ENCODE measurements around the gene ACTL6B. TPM values are rescaled to one million over a fixed set of nuclear protein-coding genes. Genes with fewer than 3 reads are reported as not detected.

ACTL6B gene
- total RNA-seq, 2 experiments from 2014 or later = not detected

DNA sequence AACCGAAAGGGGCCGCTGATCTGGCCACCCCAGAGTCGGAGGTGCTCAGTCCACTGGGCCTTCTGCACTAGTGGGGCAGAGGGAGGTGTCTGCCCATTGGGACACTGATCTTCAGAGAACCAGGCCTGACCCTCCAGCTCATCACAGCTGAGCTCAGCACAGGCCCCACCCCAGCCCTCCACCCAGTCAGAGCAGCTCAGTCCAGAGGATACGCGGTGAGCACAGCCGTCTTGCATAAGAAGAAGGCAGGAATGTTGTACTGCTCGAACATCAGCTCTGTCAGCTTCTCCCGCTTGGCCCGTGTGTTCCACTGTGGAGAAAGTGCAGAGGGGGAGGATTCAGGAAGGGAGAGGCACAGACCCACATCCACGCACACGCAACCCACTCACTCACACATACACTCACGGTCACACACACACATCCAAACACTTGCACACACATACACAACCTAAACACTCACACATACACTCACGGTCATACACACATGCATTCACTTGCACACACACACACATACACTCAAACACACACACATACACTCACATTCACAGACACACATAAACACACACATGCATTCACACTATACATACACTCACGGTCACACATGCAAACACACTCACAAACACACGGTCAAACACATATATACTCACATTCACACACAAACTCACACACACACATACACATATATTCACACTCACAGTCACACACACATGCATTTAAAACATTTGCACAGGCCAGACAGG is 6.3 kb downstream of the ACTL6B start:
- CTCF ChIA-PET = interaction anchor here (0.9 kb wide), 1 partner anchor 11 kb away, joined by 3 read pairs; no protein-coding TSS in a partner anchor
- POLR2A ChIA-PET = no interaction called here

DNA sequence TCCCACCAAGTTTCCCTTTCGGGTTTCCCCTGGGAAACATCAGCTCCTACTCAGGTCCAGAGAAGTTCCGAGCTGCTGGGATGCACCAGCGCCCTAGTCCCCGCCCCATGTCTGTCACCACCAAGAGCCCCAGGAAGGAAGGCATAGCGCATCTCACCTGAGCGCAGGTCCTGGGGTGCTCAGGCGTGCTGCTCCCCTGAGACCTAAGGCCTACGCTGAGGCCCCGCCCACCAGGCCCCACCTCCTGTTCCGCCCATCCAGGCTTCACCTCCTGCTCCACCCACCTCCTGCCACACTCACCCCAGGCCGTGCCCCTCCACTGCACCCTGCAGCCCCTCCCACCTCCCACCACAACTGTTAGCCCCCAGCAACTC is 13.7 kb downstream of the ACTL6B start:
- POLR2A ChIA-PET = interaction anchor here (0.6 kb wide), 1 partner anchor 78 kb away, joined by 7 read pairs; no protein-coding TSS in a partner anchor
- CTCF ChIA-PET = interaction anchor here (0.6 to 1.8 kb wide), 2 partner anchors 10 to 503 kb away, joined by 3 to 4 read pairs; no protein-coding TSS in a partner anchor

GRCh38 chr7:100641860-100642533 is 14.3 kb downstream of the ACTL6B start:
- POLR2A ChIA-PET = interaction anchor here (0.6 kb wide), 1 partner anchor 77 kb away, joined by 7 read pairs; no protein-coding TSS in a partner anchor
- CTCF ChIA-PET = interaction anchor here (0.6 to 1.8 kb wide), 3 partner anchors 9 to 504 kb away, joined by 3 to 4 read pairs (median 3); no protein-coding TSS in a partner anchor

DNA sequence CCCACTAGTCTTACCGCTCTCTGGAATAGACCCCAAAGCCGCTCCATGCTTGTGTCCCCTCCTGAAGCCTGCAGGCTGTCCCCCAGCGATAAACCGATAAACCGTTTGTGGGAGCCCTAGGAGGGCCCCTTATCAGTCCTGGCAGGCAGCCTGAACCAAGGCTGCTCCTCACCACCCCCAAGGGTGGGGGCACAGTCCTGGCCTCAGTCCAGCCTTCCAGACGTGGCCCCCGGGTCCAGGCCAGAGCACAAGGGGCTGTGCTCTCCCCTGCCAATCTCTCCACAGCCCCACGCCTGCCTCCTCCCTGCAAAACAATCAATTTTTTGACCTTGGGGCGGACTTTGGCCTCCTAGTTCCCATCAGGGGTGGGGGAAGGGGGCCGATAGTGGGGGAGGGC is 14.8 kb downstream of the ACTL6B start, which contains the start of gene TFR2:
Gene TFR2, minus strand, starts transcription at position 90 of the 397 bp plus-strand sequence. Its CDS starts 43 bp downstream, at position 47.
- ChIA-PET CTCF (interaction anchor here (1.1 to 1.8 kb wide), 2 partner anchors 9 to 12 kb away, joined by 3 to 4 read pairs; no protein-coding TSS in a partner anchor), POLR2A (no interaction called here)

DNA sequence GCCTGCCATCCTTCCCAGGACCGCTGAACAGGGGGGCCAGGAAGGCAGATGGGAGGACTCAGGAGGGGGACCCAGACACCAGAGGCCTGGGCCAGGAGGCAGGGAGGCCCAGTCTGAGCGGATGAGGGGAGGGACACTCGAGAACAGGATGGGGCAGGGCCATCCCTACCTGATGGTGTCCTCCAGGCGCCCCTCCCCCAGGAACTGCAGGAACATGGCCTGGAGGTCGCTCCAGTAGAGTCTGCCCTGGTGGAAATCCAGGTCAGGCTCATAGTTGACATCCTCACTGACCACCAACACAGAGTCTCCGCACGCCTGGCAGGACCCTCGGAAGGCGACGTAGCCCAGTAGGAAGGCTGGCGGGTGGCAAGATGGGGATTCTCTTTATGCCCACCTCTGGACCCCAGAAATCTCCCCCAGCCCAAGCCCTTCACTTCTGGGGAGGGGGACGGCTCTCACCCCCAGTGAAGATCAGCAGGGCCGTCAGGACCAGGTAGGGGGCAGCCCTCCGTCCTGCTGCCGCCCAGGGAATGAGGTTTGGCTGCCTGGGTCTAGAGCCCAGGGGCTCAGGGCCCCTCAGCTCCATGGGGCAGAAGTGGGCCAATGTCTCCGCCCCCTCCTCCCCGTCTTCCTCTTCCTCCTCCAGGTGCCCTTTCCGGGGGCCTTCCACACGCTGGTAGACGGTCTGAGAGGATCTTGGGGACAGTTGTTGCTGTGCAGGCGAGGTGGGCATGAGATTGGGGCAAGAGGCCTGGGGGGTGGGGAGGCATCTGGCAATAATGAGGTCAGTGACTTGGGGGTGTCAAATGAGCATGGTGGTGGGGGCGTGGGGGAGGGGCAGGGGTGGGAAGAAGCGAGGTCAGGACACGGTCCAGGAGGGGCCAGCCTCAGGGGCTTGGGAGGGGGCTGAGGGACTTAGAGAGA is 15.5 kb downstream of the ACTL6B start:
- CTCF ChIA-PET = interaction anchor here (1.1 to 1.8 kb wide), 3 partner anchors 8 to 52 kb away, joined by 3 to 4 read pairs (median 3); no protein-coding TSS in a partner anchor

DNA sequence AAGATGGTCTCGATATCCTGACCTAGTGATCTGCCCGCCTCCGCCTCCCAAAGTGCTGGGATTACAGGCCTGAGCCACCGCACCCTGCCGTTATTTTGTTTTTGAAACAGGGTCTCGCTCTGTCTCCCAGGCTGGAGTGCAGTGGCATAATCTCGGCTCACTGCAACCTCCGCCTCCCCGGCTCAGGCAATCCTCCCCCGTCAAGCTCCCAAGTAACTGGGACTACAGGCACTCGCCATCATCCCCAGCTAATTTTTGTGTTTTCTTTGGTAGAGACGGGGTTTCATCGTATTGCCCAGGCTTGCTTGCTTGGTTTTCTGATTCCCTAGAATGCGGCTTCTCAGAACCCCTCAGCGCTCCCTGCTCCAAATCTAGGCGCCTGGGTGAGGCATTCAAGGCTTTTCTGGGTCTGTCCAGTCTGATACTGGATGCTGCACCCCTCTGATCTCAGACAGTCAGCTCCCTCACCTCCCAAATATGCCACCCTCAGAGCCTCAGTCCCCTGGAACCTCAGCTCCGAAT is 16.2 kb downstream of the ACTL6B start:
- ChIA-PET POLR2A (no interaction called here), CTCF (interaction anchor here (0.9 to 1.6 kb wide), 2 partner anchors 22 to 53 kb away, joined by 3 to 4 read pairs; no protein-coding TSS in a partner anchor)

More for the DNA sequence above, 15.5 kb downstream of the ACTL6B start:
- POLR2A ChIA-PET = no interaction called here

DNA sequence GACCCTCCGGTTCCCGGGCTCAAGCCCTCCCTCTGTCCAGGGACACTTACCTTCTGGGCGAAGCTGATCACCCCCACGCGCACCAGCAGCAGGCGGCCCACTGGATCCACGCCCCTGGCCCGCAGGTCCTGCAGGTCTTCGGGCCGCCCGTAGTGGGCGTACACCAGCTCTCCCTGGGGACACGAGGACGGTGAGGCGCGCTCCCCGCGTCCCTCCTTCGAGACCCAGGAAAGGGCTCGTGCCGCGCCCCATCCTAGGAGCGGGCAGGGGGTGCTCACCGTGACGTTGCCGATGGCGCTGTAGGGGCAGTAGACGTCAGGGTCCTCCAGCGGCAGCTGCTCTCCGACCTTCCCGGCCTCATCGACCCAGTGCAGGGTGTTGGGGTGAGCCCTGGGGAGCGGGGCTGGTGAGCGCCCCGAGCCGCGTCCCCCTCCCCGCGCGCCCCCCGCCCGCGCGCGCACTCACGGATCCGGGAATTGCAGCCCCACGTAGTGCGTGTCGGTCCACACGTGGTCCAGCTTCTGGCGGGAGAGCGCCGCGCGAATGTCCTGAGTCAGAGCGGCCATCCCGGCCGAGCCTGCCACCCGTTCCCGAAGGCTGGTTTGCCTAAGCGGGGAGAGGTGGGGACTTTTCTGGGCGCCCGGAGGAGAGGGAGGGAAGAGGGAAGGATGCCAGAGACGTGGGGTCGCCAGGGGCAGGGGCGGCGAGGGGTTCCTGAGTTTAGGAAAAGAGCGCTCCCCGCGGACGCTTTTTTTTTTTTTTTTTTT is 23.1 kb downstream of the ACTL6B start:
- POLR2A ChIA-PET = interaction anchor here (0.5 to 1.9 kb wide), 7 partner anchors 14 to 75 kb away, joined by 3 to 10 read pairs (median 5); partner anchors contain the start of gene MOSPD3
- CTCF ChIA-PET = interaction anchor here (0.5 to 3.5 kb wide), 21 partner anchors 8 to 219 kb away, joined by 3 to 21 read pairs (median 4); partner anchors contain the start of genes FBXO24, GNB2, LRCH4 and MOSPD3

- POLR2A ChIA-PET = interaction anchor here (0.6 kb wide), 1 partner anchor 499 kb away, joined by 11 read pairs; no protein-coding TSS in a partner anchor
- CTCF ChIA-PET = interaction anchor here (1.3 to 3.5 kb wide), 3 partner anchors 11 to 61 kb away, joined by 3 to 17 read pairs (median 5); partner anchors contain the start of gene TFR2
Measured at GRCh38 chr7:100630066-100630465, 26.2 kb downstream of the ACTL6B start.

DNA sequence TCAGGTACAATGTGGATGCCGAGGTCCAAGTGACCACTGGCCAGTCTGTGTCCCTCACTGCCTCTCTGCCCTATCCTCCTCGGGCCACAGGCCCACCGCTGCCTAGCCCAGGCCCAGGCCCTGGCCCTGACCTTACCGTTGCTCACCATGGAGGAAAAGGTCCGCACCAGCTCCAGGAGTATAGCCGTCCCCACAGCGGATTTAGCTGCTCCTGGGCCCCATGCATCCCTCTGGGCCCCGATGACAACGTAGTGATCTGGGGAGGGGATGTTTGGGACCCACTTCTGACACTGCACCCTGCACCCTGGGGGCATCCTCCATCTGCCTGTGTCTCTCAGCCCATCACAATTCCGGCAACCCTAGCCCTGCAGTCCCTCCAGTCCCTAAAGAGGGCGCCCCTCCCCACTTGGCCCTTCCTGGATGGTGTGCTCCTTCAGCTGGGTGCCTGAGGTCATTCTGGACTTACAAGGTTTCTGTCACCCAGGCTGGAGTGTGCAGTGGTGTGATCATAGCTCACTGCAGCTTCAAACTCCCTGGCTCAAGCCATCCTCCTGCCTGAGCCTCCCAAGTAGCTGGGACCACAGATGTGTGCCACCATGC is 27.0 kb downstream of the ACTL6B start:
- ChIA-PET CTCF (interaction anchor here (1.2 to 1.6 kb wide), 3 partner anchors 12 to 61 kb away, joined by 3 to 6 read pairs (median 5); partner anchors contain the start of gene TFR2), POLR2A (interaction anchor here (0.6 kb wide), 1 partner anchor 40 kb away, joined by 3 read pairs; no protein-coding TSS in a partner anchor)

DNA sequence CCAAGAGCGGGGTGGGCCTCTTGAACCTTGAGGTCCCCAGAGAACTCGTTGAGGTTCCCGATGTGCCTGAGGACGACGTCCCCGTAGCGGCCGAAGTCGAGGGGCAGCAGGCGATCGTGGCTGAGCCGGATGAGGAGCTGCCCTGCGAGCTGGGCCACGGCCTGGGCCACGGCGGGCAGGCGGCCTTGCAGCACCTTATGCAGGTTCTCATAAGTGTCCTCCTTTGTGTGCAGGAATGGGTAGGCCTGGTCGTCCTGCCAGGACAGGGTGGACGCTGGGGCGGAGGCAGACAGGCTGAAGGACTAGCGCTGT is 29.1 kb downstream of the ACTL6B start:
- POLR2A ChIA-PET = interaction anchor here (2.3 kb wide), 1 partner anchor 14 kb away, joined by 23 read pairs; the partner anchor contains the start of gene MOSPD3

GRCh38 chr7:100626530-100627237 is 29.6 kb downstream of the ACTL6B start:
- POLR2A ChIA-PET = interaction anchor here (0.6 to 2.3 kb wide), 4 partner anchors 12 to 37 kb away, joined by 3 to 23 read pairs (median 4); partner anchors contain the start of gene MOSPD3
- CTCF ChIA-PET = interaction anchor here (0.5 to 1.8 kb wide), 7 partner anchors 10 to 190 kb away, joined by 3 to 5 read pairs (median 3); partner anchors contain the start of genes MOSPD3 and POP7

More for the DNA sequence above, 29.1 kb downstream of the ACTL6B start:
- CTCF ChIA-PET = interaction anchor here (0.5 kb wide), 2 partner anchors 24 to 189 kb away, joined by 3 to 4 read pairs; no protein-coding TSS in a partner anchor

DNA sequence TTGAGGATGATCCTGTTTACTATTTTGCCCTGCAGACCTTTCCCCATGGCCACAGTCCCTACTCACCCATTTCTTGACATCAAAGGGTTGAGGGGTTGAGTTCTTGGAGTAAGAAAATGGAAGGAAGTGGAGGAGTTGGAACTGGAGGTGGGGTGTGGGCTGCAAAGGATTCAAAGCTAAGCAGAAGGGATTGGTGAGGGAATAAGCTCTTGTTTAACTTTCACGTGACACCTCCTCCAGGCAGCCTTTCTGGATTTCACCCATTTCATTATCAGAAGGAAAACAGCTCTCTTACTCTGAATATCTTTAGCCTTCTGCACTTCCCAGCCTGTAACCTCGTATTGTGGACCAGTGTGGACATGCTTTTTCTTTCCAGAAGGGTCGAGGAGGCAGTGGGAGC is 30.2 kb downstream of the ACTL6B start:
- POLR2A ChIA-PET = interaction anchor here (0.6 to 2.3 kb wide), 5 partner anchors 8 to 36 kb away, joined by 3 to 23 read pairs (median 3); partner anchors contain the start of gene MOSPD3

GRCh38 chr7:100623951-100624824 is 32.1 kb downstream of the ACTL6B start:
- CTCF ChIA-PET = interaction anchor here (0.6 to 1.0 kb wide), 2 partner anchors 9 to 11 kb away, joined by 3 read pairs; no protein-coding TSS in a partner anchor
- POLR2A ChIA-PET = interaction anchor here (0.6 kb wide), 3 partner anchors 46 to 589 kb away, joined by 3 read pairs; no protein-coding TSS in a partner anchor

More for the DNA sequence above, 30.2 kb downstream of the ACTL6B start:
- CTCF ChIA-PET = interaction anchor here (0.8 to 1.8 kb wide), 5 partner anchors 9 to 80 kb away, joined by 3 to 5 read pairs (median 3); partner anchors contain the start of genes MOSPD3 and POP7

DNA sequence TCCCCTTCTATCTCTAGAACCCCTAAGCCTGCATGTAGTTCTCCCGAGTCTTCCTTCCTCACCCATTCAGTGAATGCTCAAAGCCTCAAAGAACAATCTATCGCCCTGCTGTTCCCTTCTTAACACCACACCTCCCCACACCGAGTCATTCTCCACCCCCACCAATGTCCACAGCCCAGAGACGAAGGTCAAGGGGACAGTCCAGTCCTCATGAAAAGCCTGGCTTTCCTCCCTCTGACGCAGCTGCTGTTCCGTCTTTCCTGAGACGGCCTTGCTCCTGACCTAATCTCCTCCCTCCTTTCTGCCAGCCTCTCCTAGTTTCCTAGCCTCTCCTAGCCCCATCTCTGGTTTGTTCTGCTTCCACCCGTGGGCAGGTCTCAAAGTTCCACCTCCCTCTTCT is 34.7 kb downstream of the ACTL6B start:
- POLR2A ChIA-PET = no interaction called here
- CTCF ChIA-PET = interaction anchor here (1.7 kb wide), 1 partner anchor 9 kb away, joined by 4 read pairs; the partner anchor contains the start of gene MOSPD3

DNA sequence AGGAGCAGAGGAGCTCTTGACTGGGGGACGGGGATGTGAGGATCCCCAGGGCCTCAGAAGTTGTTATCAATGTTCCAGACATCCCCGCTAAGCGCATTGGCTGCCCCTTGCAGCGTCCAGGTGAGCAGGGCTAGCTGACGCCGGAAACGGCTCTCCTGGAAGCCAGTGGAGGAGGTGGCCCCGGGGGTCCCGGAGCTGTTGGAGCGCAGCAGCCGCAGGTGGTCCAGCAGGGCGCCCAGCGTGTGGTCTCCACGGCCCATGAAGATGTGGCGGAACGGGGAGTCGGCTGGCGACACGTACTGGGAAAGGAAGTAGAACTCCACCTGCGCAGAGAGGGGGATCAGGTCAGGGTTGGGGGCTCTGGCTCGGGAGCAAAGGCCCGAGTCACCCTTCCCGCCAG is 35.4 kb downstream of the ACTL6B start:
- CTCF ChIA-PET = interaction anchor here (1.4 to 1.7 kb wide), 2 partner anchors 8 to 171 kb away, joined by 3 to 4 read pairs; partner anchors contain the start of gene MOSPD3
- POLR2A ChIA-PET = no interaction called here

All from activated CD8-positive, alpha-beta memory T cell treated with anti-CD3 and anti-CD28 coated beads for 36 hours (primary cell).